Astrocyte (in vitro differentiated cells and primary cell): ENCODE measurements around the gene CNGA3. TPM values are rescaled to one million over a fixed set of nuclear protein-coding genes. Genes with fewer than 3 reads are reported as not detected.
"Not testable (repeated sequence)": the region's sequence is repeated elsewhere in the genome, so short reads cannot be mapped to it uniquely, and the experiment has no call there.

Experiments
- DNase-seq: peaks from one replicate; pipeline ENCODE4 v3.0.0-alpha.2; 2010; ENCODE audit warnings: low read depth
- FAIRE-seq: peaks from 2 replicates; lab custom pipeline; 2011; peaks lifted over from hg19 to GRCh38; lab: Jason Lieb, UNC
- H2AFZ ChIP-seq: 2 replicates; pipeline ENCODE4 v1.6.0; 2012; ENCODE audit warnings: low read depth, low read length, inconsistent platforms
- H3K27ac ChIP-seq: 2 replicates; pipeline ENCODE4 v1.5.1; 2011; ENCODE audit warnings: low read depth, low read length, inconsistent platforms
- H3K27me3 ChIP-seq: 2 replicates; pipeline ENCODE4 v1.6.0; 2011; ENCODE audit warnings: low read length, inconsistent platforms; ENCODE audit not compliant: insufficient read depth
- H3K36me3 ChIP-seq: 2 replicates; pipeline ENCODE4 v1.5.1; 2011; ENCODE audit warnings: low read length, inconsistent platforms; ENCODE audit not compliant: insufficient read depth
- H3K4me1 ChIP-seq: 2 replicates; pipeline ENCODE4 v1.5.1; 2011; ENCODE audit warnings: low read length, inconsistent platforms; ENCODE audit not compliant: insufficient read depth
- H3K4me2 ChIP-seq: 2 replicates; pipeline ENCODE4 v1.6.0; 2012; ENCODE audit warnings: low read length, inconsistent platforms
- H3K4me3 ChIP-seq: 2 replicates; pipeline ENCODE4 v1.5.1; 2011; ENCODE audit warnings: low read depth, mild to moderate bottlenecking, low read length, inconsistent platforms; ENCODE audit not compliant: insufficient read depth
- H3K79me2 ChIP-seq: 2 replicates; pipeline ENCODE4 v1.6.0; 2012; ENCODE audit warnings: mild to moderate bottlenecking, low read length, inconsistent platforms; ENCODE audit not compliant: insufficient read depth
- H3K9ac ChIP-seq: 2 replicates; pipeline ENCODE4 v1.6.0; 2012; ENCODE audit warnings: mild to moderate bottlenecking, low read length, inconsistent platforms
- H3K9me3 ChIP-seq: 2 replicates; pipeline ENCODE4 v1.5.1; 2012; ENCODE audit warnings: low read depth, mild to moderate bottlenecking, low read length, inconsistent platforms; ENCODE audit not compliant: insufficient read depth
- H4K20me1 ChIP-seq: 2 replicates; pipeline ENCODE4 v1.6.0; 2012; ENCODE audit warnings: low read length, inconsistent platforms; ENCODE audit not compliant: insufficient read depth
- H3K27ac Mint-ChIP-seq: one replicate; pipeline ENCODE4 v1.8.0; 2021; ENCODE audit warnings: mild to moderate bottlenecking, mixed read lengths; ENCODE audit not compliant: unreplicated experiment
- H3K27me3 Mint-ChIP-seq: one replicate; pipeline ENCODE4 v1.8.0; 2021; ENCODE audit warnings: low read depth, mixed read lengths; ENCODE audit not compliant: unreplicated experiment
- H3K36me3 Mint-ChIP-seq: one replicate; pipeline ENCODE4 v1.8.0; 2021; ENCODE audit warnings: low read depth, mixed read lengths; ENCODE audit not compliant: unreplicated experiment
- H3K4me1 Mint-ChIP-seq: one replicate; pipeline ENCODE4 v1.8.0; 2021; ENCODE audit warnings: low read depth, mixed read lengths; ENCODE audit not compliant: unreplicated experiment
- H3K4me3 Mint-ChIP-seq: one replicate; pipeline ENCODE4 v1.8.0; 2021; ENCODE audit warnings: mild to moderate bottlenecking, moderate library complexity, mixed read lengths; ENCODE audit not compliant: unreplicated experiment
- H3K9me3 Mint-ChIP-seq: one replicate; pipeline ENCODE4 v1.8.0; 2021; ENCODE audit warnings: mild to moderate bottlenecking, mixed read lengths; ENCODE audit not compliant: unreplicated experiment
- EZH2 ChIP-seq: IDR thresholded peaks from 2 replicates; pipeline ENCODE4 v1.6.1; 2012; ENCODE audit warnings: mild to moderate bottlenecking, low read length, inconsistent platforms; ENCODE audit not compliant: insufficient read depth
- total RNA-seq: library from RNA; stranded (reverse); gene quantifications from 2 replicates; pipeline ENCODE4 v1.2.1, GENCODE V29; 2021
- TF ChIP-seq, protein P1 (sequence below): IDR thresholded peaks from 2 replicates; pipeline ENCODE4 v1.5.1; 2011; ENCODE audit warnings: low read depth, mild to moderate bottlenecking, inconsistent platforms, low read length, moderate library complexity; ENCODE audit not compliant: insufficient read depth

The CNGA3 gene
- total RNA-seq, 1 donor from 2014 or later: not detected

DNA sequence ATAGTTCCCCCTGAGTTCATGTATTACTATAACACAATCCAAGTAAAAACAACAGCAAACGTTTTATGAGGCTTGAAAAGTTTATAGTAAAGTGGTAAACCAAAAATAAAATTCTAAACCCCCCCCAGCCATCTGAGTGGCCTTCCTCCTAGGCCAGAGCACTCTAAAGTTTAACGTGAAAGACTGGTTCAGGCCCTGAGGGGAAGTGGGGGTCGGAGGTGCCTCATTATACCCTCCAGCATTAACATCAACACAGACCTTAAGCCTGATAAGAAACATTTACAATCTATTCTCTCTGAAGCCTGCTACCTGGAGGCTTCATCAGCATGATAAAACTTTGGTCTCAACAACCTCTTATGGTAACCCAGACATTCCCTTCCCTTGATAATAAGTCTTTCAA lies 29.0 kb upstream of the CNGA3 start:
- no peak overlapping the region for H3K27ac Mint-ChIP-seq
- no peak overlapping the region for H2AFZ ChIP-seq
- no peaks in the 10 kb centered on the region for H3K4me1 ChIP-seq
- H3K4me3 ChIP-seq: no peak overlapping the region
- no peak overlapping the region for H3K4me3 Mint-ChIP-seq
- TF ChIP-seq, protein P1, sequence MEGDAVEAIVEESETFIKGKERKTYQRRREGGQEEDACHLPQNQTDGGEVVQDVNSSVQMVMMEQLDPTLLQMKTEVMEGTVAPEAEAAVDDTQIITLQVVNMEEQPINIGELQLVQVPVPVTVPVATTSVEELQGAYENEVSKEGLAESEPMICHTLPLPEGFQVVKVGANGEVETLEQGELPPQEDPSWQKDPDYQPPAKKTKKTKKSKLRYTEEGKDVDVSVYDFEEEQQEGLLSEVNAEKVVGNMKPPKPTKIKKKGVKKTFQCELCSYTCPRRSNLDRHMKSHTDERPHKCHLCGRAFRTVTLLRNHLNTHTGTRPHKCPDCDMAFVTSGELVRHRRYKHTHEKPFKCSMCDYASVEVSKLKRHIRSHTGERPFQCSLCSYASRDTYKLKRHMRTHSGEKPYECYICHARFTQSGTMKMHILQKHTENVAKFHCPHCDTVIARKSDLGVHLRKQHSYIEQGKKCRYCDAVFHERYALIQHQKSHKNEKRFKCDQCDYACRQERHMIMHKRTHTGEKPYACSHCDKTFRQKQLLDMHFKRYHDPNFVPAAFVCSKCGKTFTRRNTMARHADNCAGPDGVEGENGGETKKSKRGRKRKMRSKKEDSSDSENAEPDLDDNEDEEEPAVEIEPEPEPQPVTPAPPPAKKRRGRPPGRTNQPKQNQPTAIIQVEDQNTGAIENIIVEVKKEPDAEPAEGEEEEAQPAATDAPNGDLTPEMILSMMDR: no peak
- TF ChIP-seq EZH2: no peak
- H3K9me3 Mint-ChIP-seq: peaks cover 17% of the 10 kb centered on the region
- no peaks in the 10 kb centered on the region for H4K20me1 ChIP-seq
- H3K27me3 ChIP-seq: no peaks in the 10 kb centered on the region
- DNase-seq (no peak), FAIRE-seq (no peak)
- H3K27me3 Mint-ChIP-seq: peaks cover 5% of the 10 kb centered on the region
- no peak overlapping the region for H3K27ac ChIP-seq
- H3K36me3 Mint-ChIP-seq: peaks cover 3% of the 10 kb centered on the region
- H3K4me2 ChIP-seq: no peak overlapping the region
- H3K9ac ChIP-seq: no peak overlapping the region
- H3K79me2 ChIP-seq: no peaks in the 10 kb centered on the region
- no peaks in the 10 kb centered on the region for H3K36me3 ChIP-seq
- peaks cover 8% of the 10 kb centered on the region for H3K9me3 ChIP-seq
- no peaks in the 10 kb centered on the region for H3K4me1 Mint-ChIP-seq

DNA sequence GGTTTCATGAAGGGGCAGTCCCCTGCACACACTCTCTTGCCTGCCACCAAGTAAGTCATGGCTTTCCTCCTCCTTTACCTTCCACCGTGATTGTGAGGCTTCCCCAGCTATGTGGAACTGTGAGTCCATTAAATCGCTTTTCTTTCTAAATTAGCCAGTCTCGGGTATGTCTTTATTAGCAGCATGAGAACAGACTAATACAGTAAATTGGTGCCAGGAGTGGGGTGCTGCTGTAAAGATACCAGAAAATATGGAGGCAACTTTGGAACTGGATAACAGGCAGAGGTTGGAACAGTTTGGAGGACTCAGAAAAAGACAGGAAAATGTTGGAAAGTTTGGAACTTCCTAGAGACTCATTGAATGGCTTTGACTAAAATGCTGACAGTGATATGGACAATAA lies 26.1 kb upstream of the CNGA3 start:
- H4K20me1 ChIP-seq, H3K36me3 ChIP-seq, H3K27me3 Mint-ChIP-seq, H3K36me3 Mint-ChIP-seq, H3K79me2 ChIP-seq, H3K9ac ChIP-seq, FAIRE-seq, H3K4me1 ChIP-seq, DNase-seq, H3K27me3 ChIP-seq, H3K4me1 Mint-ChIP-seq, H3K9me3 ChIP-seq, H3K4me3 ChIP-seq, H3K4me2 ChIP-seq, H2AFZ ChIP-seq, H3K4me3 Mint-ChIP-seq, H3K27ac ChIP-seq, H3K27ac Mint-ChIP-seq: not testable (repeated sequence)
- peaks cover 26% of the 10 kb centered on the region for H3K9me3 Mint-ChIP-seq

DNA sequence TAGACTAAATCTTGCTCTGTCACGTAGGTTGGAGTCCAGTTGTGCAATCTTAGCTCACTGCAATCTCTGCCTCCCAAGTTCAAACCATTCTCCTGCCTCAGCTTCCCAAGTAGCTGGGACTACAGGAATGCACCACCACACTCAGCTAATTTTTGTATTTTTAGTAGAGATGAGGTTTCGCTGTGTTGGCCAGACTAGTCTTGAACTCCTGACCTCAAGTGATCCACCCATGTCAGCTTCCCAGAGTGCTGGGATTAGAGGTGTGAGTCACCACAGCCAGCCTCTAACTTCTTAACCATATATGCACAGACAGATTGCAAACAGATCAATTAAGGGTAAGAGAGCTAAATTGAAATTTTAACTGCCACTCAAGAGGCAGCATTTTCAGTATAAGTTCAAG lies 22.1 kb upstream of the CNGA3 start:
- Histone ChIP-seq H4K20me1 (no peaks in the 10 kb centered on the region), H3K9me3 (peaks cover 8% of the 10 kb centered on the region), H3K27me3 (no peaks in the 10 kb centered on the region), H3K4me2 (no peak overlapping the region), H3K4me3 (no peak overlapping the region), H3K27ac (no peak overlapping the region), H3K36me3 (no peaks in the 10 kb centered on the region), H3K4me1 (no peaks in the 10 kb centered on the region), H3K9ac (no peak overlapping the region), H2AFZ (no peak overlapping the region), H3K79me2 (no peaks in the 10 kb centered on the region)
- Mint-ChIP-seq H3K36me3 (peaks cover 6% of the 10 kb centered on the region), H3K4me1 (no peaks in the 10 kb centered on the region), H3K4me3 (no peak overlapping the region), H3K27me3 (no peaks in the 10 kb centered on the region), H3K9me3 (peaks cover 24% of the 10 kb centered on the region), H3K27ac (no peak overlapping the region)
- FAIRE-seq: no peak
- peak; percentile 40 for DNase-seq
- no peak for TF ChIP-seq EZH2
- TF ChIP-seq, protein P1: no peak
